Stimulated activated CD4-positive, alpha-beta T cell treated with anti-CD3 and anti-CD28 coated beads, Interleukin-12 subunit alpha, Interleukin-12 subunit beta, amount 100 ng/mL, for 24 hours (primary cell): ENCODE data around the gene THEM5.
A peak's percentile ranks its signal among the peaks of the same experiment; 100 is the strongest.

Experiments used
- DNase-seq, 2 experiments: peaks; one replicate each; pipeline ENCODE4 v3.0.0-alpha.2; 2020; ENCODE audit warnings: low read depth in 2 of 2

The THEM5 gene

GRCh38 chr1:151839457-151840403, 13.8 kb downstream of the THEM5 start, which contains the start of gene C2CD4D:
C2CD4D (minus strand) TSS chr1:151839820; CDS start chr1:151838989, 831 bp downstream.
- peak; percentile 42 to 65 for DNase-seq

GRCh38 chr1:151839082-151839412, 14.5 kb downstream of the THEM5 start:
- DNase-seq, result no peak

- DNase-seq, result no peak
Measured at GRCh38 chr1:151838222-151839081, 15.1 kb downstream of the THEM5 start.

GRCh38 chr1:151837884-151838221, 15.7 kb downstream of the THEM5 start:
- no peak for DNase-seq

- DNase-seq, result no peak
Measured at GRCh38 chr1:151837197-151837596, 16.3 kb downstream of the THEM5 start.

GRCh38 chr1:151835596-151835995, 17.9 kb downstream of the THEM5 start:
- DNase-seq, result no peak

GRCh38 chr1:151834239-151834638, 19.3 kb downstream of the THEM5 start:
- no peak for DNase-seq

- no peak for DNase-seq
Measured at GRCh38 chr1:151833172-151833900, 20.2 kb downstream of the THEM5 start.

GRCh38 chr1:151832318-151832980, 21.1 kb downstream of the THEM5 start:
- DNase-seq, result no peak

GRCh38 chr1:151831605-151832004, 21.9 kb downstream of the THEM5 start, which contains the start of gene RORC:
RORC (minus strand) TSS chr1:151831802; CDS start chr1:151831764, 38 bp downstream.
- no peak for DNase-seq

- DNase-seq, result no peak
Measured at GRCh38 chr1:151831256-151831591, 22.3 kb downstream of the THEM5 start.

- no peak for DNase-seq
Measured at GRCh38 chr1:151830055-151830454, 23.5 kb downstream of the THEM5 start.

GRCh38 chr1:151829352-151830046, 24.0 kb downstream of the THEM5 start:
- DNase-seq, result no peak

GRCh38 chr1:151828921-151829320, 24.6 kb downstream of the THEM5 start:
- DNase-seq, result no peak

- DNase-seq, result no peak
Measured at GRCh38 chr1:151827853-151828252, 25.7 kb downstream of the THEM5 start.

GRCh38 chr1:151825751-151826660, 27.5 kb downstream of the THEM5 start:
- DNase-seq, result no peak

GRCh38 chr1:151825204-151825603, 28.3 kb downstream of the THEM5 start:
- no peak for DNase-seq

- DNase-seq, result no peak
Measured at GRCh38 chr1:151823175-151823574, 30.3 kb downstream of the THEM5 start.

- DNase-seq, result no peak
Measured at GRCh38 chr1:151822404-151822803, 31.1 kb downstream of the THEM5 start.

GRCh38 chr1:151820940-151821339, 32.6 kb downstream of the THEM5 start:
- DNase-seq, result no peak
